ENCODE measurements around the gene APOH. TPM values are rescaled to one million over a fixed set of nuclear protein-coding genes. Genes with fewer than 3 reads are reported as not detected.

Gene APOH
- total RNA-seq, 1 donor from 2014 or later, result not detected

DNA sequence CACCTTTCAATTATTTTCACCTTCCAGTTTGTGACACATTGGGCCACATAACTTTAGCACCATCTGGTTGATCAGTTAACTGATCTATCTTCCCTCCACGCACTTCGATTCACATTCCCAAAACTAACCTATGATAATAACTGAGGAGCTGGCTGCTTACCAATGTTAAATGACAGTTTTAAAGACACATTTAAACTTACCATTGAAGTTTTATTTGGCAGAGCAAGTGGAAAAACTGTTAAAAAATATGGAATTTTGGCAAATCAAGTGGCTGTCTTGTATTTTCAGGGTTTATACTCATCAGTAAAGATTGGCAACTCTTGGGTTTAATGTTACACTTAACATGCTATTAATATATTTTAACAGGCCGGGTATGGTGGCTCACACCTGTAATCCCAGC lies 5.4 kb upstream of the APOH start:
- Histone ChIP-seq H3K4me3 (ENCODE audit: low read depth, low read length) (no peak overlapping the region), H3K36me3 (ENCODE audit: control insufficient read depth, insufficient read depth, low read length) (no peaks in the 10 kb centered on the region), H3K27me3 (ENCODE audit: control insufficient read depth, insufficient read depth, low read length) (no peaks in the 10 kb centered on the region)
- TF ChIP-seq, protein P1, sequence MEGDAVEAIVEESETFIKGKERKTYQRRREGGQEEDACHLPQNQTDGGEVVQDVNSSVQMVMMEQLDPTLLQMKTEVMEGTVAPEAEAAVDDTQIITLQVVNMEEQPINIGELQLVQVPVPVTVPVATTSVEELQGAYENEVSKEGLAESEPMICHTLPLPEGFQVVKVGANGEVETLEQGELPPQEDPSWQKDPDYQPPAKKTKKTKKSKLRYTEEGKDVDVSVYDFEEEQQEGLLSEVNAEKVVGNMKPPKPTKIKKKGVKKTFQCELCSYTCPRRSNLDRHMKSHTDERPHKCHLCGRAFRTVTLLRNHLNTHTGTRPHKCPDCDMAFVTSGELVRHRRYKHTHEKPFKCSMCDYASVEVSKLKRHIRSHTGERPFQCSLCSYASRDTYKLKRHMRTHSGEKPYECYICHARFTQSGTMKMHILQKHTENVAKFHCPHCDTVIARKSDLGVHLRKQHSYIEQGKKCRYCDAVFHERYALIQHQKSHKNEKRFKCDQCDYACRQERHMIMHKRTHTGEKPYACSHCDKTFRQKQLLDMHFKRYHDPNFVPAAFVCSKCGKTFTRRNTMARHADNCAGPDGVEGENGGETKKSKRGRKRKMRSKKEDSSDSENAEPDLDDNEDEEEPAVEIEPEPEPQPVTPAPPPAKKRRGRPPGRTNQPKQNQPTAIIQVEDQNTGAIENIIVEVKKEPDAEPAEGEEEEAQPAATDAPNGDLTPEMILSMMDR (IDR thresholded peaks at IDR 0.05; ENCODE audit: insufficient read depth, low read length, poor library complexity, severe bottlenecking), result no peak
- no peak for DNase-seq (ENCODE audit: low read depth)

DNA sequence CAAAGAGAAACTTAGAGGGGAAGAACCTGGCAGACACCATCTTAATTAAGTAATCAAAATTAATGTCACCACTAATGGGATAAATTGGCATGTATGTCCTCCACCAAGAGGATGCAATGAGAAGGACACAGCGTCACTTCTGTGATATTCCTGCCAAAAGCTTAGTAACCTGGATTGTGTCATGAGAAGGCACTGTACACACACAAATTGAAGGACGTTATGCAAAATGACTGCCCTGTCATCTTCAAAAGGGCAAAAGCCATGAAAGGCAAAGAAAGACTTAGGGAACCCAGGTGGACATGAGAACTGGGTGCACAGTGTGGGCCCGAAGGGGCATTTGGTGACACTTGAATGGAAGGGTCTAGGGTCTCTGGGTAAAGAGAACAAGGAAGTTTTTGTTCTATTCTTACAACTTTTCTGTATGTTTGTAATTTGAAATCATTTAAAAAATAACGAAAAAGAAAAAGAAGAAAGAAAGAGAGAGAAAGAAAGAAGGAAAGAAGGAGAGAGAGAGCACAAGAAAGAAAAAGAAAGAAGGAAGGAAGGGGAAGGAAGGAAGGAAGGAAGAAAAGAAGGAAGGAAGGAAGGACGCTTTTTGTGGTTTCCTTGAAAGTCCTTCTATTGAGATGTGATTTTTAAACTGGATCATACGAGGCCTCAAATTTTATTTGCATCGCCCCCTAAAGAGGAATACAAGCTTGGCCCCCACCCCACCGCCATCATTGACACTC lies 4.0 kb upstream of the APOH start:
- TF ChIP-seq, protein P1 (IDR thresholded peaks at IDR 0.05; ENCODE audit: insufficient read depth, low read length, poor library complexity, severe bottlenecking), result no peak
- Histone ChIP-seq H3K27me3 (ENCODE audit: control insufficient read depth, insufficient read depth, low read length) (no peaks in the 10 kb centered on the region), H3K36me3 (ENCODE audit: control insufficient read depth, insufficient read depth, low read length) (no peaks in the 10 kb centered on the region), H3K4me3 (ENCODE audit: low read depth, low read length) (no peak overlapping the region)
- no peak for DNase-seq (ENCODE audit: low read depth)

DNA sequence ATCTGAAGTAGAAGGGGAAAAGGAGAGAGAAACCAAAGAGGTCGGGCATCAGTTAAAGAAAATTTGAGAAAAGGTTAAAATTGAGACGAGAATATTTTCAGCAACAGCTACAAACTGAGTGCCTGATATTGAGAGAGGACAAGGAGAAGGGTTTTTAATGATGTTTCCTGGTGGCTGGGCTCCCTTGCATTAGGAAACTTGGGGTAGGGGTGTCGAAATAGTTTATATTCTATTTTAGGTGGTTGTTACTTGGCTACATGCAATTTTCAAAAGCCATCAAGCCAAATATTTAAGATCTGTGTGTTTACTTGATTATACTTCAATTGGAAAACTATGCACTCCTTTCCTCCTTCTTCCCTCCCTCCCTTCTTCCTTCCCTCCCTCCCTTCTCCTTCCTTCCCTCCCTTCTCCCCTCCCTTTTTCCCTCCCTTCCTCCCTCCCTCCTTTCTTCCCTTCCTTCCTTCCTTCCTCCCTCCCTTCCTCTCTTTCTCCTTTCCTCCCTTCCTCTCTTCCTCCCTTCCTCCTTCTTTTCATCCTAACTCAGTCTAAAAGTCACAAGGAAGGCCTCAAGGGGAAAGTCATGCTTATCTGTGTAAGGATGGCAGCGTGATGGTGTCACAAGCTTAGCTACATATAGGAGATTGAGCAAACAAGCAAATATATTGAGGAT lies 1.8 kb upstream of the APOH start:
- no peak for DNase-seq (ENCODE audit: low read depth)
- TF ChIP-seq, protein P1 (IDR thresholded peaks at IDR 0.05; ENCODE audit: insufficient read depth, low read length, poor library complexity, severe bottlenecking), result no peak
- Histone ChIP-seq H3K27me3 (ENCODE audit: control insufficient read depth, insufficient read depth, low read length) (no peaks in the 10 kb centered on the region), H3K4me3 (ENCODE audit: low read depth, low read length) (no peak overlapping the region), H3K36me3 (ENCODE audit: control insufficient read depth, insufficient read depth, low read length) (no peaks in the 10 kb centered on the region)

DNA sequence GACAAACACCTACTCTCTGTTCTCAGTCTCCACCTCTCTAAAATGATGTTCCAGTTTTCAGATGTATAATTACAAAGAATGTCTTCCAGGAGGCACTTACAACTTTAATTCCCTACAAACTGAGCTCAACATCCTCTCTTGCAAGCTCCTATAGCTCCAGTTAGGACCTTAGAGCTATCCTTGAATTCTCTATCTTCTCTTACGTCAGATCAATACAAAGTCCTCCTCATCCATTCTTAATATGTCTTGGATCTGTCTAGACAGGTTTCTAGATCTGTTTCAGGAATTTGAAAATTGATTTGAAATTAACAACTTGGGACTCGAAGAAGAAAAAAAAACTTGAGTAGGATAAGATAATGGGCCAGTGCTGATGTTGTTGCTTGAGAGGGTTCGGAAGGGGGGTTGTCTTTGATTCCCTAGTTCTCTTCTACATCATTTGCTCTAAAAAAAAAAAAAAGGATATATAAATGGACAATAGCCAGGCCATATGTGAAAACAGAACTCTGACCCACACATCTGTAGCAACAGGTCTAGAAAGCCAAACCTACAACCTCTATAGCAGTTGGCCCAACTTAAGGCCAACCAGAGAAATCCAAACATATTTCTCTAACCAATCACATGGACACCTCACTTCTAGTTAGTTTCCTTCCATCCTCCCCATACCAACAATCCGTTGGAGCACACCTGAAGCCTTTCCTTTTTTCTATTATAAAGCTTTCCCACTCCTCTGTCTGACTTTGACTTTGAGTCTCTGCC lies 746 bp upstream of the APOH start:
- Histone ChIP-seq H3K4me3 (ENCODE audit: low read depth, low read length) (no peak overlapping the region), H3K27me3 (ENCODE audit: control insufficient read depth, insufficient read depth, low read length) (no peaks in the 10 kb centered on the region), H3K36me3 (ENCODE audit: control insufficient read depth, insufficient read depth, low read length) (no peaks in the 10 kb centered on the region)
- DNase-seq (ENCODE audit: low read depth), result no peak
- TF ChIP-seq, protein P1 (IDR thresholded peaks at IDR 0.05; ENCODE audit: insufficient read depth, low read length, poor library complexity, severe bottlenecking), result no peak

DNA sequence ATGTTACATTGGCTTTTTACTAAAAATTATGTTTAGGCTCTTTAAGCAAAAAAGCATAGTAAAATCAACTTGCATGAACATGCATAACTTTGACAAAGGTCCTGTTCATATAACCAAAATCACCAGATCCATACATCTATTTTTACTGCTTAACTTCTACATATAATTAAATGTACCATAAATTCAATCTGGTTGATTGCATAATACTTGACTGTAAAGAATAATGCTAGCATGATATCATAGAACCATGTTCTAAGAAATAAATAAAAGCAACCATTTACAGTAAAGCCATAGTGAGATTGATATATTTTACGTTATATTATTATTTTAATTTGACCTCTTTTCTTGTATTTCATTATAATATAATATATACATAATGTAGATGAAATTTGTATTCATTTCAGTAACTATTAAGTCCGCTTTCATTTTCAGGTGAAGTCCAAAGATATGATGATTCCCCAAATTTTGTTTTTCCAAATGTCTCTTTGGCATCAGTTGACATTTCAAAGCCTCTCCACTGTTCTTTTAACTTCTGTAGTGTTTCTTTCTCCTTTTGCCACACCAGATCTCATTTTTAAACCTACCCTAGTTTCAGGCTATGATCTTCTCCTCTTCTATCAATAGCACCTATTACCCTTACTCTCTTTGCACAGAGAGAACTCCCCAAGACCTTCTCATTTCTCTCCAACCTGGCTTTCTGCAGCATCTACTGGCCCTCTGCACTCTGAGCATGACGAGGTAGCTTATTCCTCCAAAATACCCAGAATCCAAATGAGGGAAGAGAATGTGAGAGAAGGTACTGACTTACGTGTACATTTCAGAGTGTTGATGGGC lies 1.8 kb downstream of the APOH start:
- H3K36me3 ChIP-seq (ENCODE audit: control insufficient read depth, insufficient read depth, low read length), result no peaks in the 10 kb centered on the region
- DNase-seq (ENCODE audit: low read depth), result no peak
- TF ChIP-seq, protein P1 (IDR thresholded peaks at IDR 0.05; ENCODE audit: insufficient read depth, low read length, poor library complexity, severe bottlenecking), result no peak
- H3K4me3 ChIP-seq (ENCODE audit: low read depth, low read length), result no peak overlapping the region
- no peaks in the 10 kb centered on the region for H3K27me3 ChIP-seq (ENCODE audit: control insufficient read depth, insufficient read depth, low read length)

All from kidney epithelial cell (primary cell).